HUES6 (cell line): ENCODE measurements around the gene SEPTIN8.

Experiments
- H3K27ac ChIP-seq: 2 replicates; pipeline ENCODE4 v1.7.0; 2013; ENCODE audit warnings: low read depth, mild to moderate bottlenecking, low read length, inconsistent platforms
- H3K27me3 ChIP-seq: 2 replicates; pipeline ENCODE4 v1.6.1; 2013; ENCODE audit warnings: low read length; ENCODE audit not compliant: control insufficient read depth, insufficient read depth
- H3K36me3 ChIP-seq: 2 replicates; pipeline ENCODE4 v1.6.1; 2013; ENCODE audit warnings: low read length; ENCODE audit not compliant: control insufficient read depth, insufficient read depth
- H3K4me1 ChIP-seq: 2 replicates; pipeline ENCODE4 v1.6.1; 2013; ENCODE audit warnings: low read length; ENCODE audit not compliant: control insufficient read depth, insufficient read depth
- H3K4me3 ChIP-seq: 2 replicates; pipeline ENCODE4 v1.5.1; 2013; ENCODE audit warnings: low read depth, low read length
- H3K9ac ChIP-seq: one replicate; pipeline ENCODE4 v1.6.1; 2013; ENCODE audit warnings: mild to moderate bottlenecking, low read length
- H3K9me3 ChIP-seq: 2 replicates; pipeline ENCODE4 v1.6.1; 2013; ENCODE audit warnings: low read depth, low read length; ENCODE audit not compliant: control insufficient read depth, insufficient read depth

Gene SEPTIN8

DNA sequence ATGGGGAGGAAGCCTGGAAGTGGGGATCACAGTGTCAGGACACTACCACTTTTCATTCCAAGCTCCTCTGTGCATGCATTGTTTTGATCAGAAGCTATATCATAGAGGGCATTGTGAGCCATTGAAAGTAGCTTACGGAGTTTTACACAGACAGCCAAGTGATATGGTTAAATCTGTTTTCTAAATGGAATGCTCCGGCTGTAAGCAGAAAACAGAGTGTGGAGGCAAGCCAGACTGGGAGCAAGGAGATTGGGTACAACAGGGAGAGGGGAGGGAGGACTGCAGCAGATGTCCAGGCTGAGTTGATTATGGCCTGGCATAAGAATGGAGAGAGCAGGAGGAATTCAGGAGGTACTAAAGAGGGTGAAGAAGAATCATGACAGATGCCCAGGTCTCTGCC, 20.6 kb upstream of the SEPTIN8 start:
- Histone ChIP-seq H3K36me3 (no peaks in the 10 kb centered on the region), H3K9me3 (no peaks in the 10 kb centered on the region), H3K9ac (no peak overlapping the region), H3K27ac (no peak overlapping the region), H3K27me3 (peaks cover 5% of the 10 kb centered on the region; the same call in 1 of the 2 replicates), H3K4me3 (no peak overlapping the region), H3K4me1 (peaks cover 2% of the 10 kb centered on the region; the same call in 1 of the 2 replicates)

DNA sequence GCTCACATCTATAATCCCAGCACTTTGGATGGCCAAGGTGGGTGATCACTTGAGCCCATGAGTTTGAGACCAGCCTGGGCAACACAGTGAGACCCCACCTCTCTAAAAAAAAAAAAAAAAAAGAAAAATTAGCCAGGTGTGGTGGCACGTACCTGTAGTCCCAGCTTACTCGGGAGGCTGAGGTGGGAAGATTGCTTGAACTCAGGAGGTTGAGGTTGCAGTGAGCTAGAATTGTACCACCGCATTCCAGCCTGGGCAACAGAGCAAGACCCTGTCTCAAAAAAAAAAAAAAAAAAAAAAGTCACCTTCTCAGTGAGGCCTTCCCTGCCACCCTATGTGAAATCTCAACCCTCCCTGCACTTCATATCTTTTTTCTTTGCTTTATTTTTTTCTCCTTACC, 14.0 kb upstream of the SEPTIN8 start:
- H3K9me3 ChIP-seq = 0 out of 2 replicates have a peak, but pooled peaks cover 2% of the 10 kb centered on the region
- H3K4me3 ChIP-seq = no peak overlapping the region
- no peak overlapping the region for H3K27ac ChIP-seq
- no peaks in the 10 kb centered on the region for H3K36me3 ChIP-seq
- peaks cover 3% of the 10 kb centered on the region; the same call in 1 of the 2 replicates for H3K4me1 ChIP-seq
- H3K9ac ChIP-seq = no peak overlapping the region
- peaks cover 7% of the 10 kb centered on the region; the same call in 1 of the 2 replicates for H3K27me3 ChIP-seq

DNA sequence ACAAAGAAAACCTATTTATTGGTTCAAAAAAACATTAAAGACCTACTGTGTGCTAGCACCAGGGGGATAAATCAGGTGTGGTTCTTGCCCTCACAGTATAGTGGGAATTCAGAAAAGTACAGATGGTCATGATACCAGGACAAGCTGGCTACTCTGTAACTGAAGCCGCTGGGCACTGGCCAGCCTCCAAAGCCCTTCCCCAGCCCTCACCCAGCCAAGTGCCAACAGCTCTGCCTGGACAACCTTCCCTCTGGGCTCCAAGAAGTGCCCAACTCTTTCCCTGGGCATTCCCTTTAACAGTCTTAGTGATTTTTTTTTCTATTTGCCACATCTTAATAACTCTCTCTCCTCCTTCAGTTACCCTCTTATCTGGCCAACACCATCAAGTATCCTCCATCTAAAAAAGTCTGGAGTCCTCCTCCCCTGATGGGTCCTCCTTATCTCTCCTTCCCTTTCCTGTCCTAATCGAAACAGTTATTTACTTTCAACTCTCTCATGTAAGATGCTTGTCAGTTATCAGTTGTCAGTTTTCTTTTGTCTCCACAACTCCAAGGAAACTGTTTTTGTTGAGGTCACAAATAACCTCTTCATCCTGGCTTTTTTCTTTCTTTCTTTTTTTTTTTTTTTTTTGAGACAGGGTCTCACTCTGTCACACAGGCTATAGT, 13.3 kb upstream of the SEPTIN8 start:
- no peak overlapping the region for H3K27ac ChIP-seq
- H3K27me3 ChIP-seq = peaks cover 7% of the 10 kb centered on the region; the same call in 1 of the 2 replicates
- H3K4me1 ChIP-seq = peaks cover 3% of the 10 kb centered on the region; the same call in 1 of the 2 replicates
- no peaks in the 10 kb centered on the region for H3K36me3 ChIP-seq
- H3K9me3 ChIP-seq = 0 out of 2 replicates have a peak, but pooled peaks cover 2% of the 10 kb centered on the region
- H3K4me3 ChIP-seq = no peak overlapping the region
- no peak overlapping the region for H3K9ac ChIP-seq

DNA sequence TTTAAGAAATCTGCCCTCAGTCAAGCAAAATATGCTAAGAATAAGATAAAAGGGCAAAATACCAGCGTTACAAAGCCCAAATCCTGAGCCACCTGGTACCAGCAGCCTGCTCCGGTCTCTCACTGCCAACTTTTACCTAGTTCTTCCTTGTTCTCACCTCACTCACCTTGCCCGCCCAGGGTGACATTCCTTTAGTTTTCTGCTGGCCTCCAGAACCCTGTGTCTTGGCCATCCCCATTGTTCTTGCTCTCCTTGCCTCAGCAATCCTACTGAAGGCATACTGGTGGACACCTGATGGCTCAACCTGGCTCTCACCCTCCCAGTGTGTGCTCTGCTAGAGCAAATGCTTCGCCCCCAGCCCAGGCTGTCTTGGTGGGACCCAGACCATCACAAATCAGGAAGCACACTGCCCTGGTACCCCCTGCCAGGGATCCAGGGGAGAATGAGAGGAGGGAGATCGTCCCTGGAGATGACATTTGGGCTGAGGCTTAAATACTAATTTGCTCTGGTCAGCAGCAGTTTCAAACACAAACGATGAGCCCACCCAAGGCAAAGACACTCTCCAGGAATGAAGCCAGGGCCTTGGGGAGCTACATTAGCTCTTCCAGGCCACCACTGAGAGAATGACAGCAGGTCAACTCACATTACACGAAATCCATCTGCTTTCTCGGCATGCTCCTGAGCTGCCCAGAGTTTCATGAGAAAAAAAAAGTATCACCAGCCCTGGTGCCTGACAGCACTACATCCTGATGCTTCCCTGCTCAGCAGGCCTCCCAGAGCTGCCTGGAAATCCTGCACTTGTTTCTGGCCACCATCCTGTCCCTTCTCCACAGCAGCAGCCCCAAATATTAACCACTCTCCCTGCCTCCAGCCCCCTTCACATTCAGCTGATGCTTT, 12.2 kb upstream of the SEPTIN8 start:
- no peaks in the 10 kb centered on the region for H3K36me3 ChIP-seq
- no peak overlapping the region for H3K9ac ChIP-seq
- no peak overlapping the region for H3K4me3 ChIP-seq
- peaks cover 7% of the 10 kb centered on the region; the same call in 1 of the 2 replicates for H3K27me3 ChIP-seq
- peaks cover 3% of the 10 kb centered on the region; the same call in 1 of the 2 replicates for H3K4me1 ChIP-seq
- H3K9me3 ChIP-seq = 0 out of 2 replicates have a peak, but pooled peaks cover 2% of the 10 kb centered on the region
- no peak overlapping the region for H3K27ac ChIP-seq

DNA sequence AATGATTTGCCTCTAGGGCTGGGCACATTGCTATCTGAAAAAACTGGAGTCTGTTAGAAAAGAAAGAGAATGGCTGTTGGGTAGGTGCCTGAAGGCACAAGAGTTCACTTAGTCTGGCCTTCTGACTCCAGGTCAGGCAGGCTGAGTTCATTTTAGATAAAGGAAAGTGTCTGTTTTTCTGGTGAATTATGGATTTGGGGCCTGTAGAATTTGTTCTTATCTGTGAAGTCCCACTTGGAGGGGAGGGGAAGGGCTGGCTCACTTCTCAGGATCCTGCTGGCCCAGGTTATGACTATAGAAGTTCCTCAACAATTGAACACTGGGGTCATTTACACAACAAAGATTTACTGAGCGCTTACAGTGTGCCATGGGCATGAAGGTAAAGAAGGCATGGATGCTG, 11.5 kb upstream of the SEPTIN8 start:
- no peak overlapping the region for H3K27ac ChIP-seq
- peaks cover 3% of the 10 kb centered on the region; the same call in 1 of the 2 replicates for H3K4me1 ChIP-seq
- H3K36me3 ChIP-seq = no peaks in the 10 kb centered on the region
- H3K9me3 ChIP-seq = 0 out of 2 replicates have a peak, but pooled peaks cover 2% of the 10 kb centered on the region
- H3K27me3 ChIP-seq = peaks cover 7% of the 10 kb centered on the region; the same call in 1 of the 2 replicates
- H3K4me3 ChIP-seq = no peak overlapping the region
- no peak overlapping the region for H3K9ac ChIP-seq

DNA sequence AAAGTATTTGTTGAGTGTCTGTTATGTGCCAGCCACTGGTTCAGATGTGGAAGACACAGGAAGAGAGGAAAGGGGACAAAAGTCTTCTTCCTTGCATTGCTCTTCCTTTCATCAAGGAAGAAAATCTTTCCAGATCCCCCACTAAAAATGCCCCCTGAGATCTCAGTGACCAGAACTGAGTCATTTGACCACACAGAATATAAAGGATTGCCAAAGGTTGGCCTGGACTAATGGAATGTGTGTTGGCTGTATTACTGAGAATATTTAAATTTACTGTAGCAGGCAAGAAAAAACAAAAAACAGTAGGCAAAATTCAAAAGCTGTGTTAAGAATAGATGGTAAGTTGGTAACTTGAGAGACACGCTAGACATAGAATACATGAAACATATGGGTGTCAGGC, 10.0 kb upstream of the SEPTIN8 start:
- Histone ChIP-seq H3K27ac (no peak overlapping the region), H3K4me1 (peaks cover 5% of the 10 kb centered on the region; the same call in 1 of the 2 replicates), H3K9ac (no peak overlapping the region), H3K36me3 (no peaks in the 10 kb centered on the region), H3K27me3 (0 out of 2 replicates have a peak, but pooled peaks cover 3% of the 10 kb centered on the region), H3K9me3 (0 out of 2 replicates have a peak, but pooled peaks cover 2% of the 10 kb centered on the region), H3K4me3 (no peak overlapping the region)

DNA sequence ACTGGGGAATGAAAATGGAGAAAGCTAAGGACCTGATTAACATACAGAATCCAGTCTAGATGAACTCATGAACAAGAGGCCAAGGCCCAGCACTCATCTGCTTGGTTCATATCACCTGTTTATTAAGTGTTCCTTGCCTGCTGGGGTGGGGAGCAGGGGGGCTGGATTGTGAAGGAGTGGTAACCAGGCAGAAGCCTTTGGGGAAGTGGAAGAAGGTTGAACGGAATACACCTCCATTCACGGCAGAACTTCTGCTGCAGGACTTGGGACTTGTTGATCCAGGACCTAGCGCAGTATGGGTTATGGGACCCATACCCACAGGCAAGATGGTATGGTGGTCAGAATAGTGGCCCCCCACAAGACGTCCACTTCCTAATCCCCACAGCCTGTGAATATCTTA, 8.8 kb upstream of the SEPTIN8 start:
- Histone ChIP-seq H3K4me3 (no peak overlapping the region), H3K27ac (no peak overlapping the region), H3K9me3 (0 out of 2 replicates have a peak, but pooled peaks cover 2% of the 10 kb centered on the region), H3K36me3 (no peaks in the 10 kb centered on the region), H3K4me1 (peaks cover 8% of the 10 kb centered on the region; the same call in 1 of the 2 replicates), H3K27me3 (0 out of 2 replicates have a peak, but pooled peaks cover 7% of the 10 kb centered on the region), H3K9ac (no peak overlapping the region)

DNA sequence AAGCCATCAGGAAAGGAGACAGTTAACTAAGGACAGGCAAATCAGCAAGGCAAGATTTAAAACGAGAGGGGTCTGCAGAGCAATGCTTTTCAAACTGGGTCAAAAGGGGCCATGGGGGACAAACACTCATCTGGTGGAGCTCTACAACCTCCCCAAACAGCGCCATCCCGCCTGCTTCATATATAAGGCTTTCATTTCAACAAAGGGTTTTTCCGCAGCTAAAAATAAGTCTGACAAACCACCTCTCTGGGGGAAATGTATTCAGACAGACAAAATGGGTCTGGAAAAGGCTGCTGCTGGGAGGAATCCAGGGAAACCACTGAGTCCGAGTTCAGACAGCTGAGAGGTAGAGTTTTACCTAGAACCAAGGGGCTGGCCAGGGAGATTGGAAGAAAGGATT, 8.3 kb upstream of the SEPTIN8 start:
- no peak overlapping the region for H3K27ac ChIP-seq
- no peak overlapping the region for H3K4me3 ChIP-seq
- H3K36me3 ChIP-seq = no peaks in the 10 kb centered on the region
- H3K4me1 ChIP-seq = peaks cover 8% of the 10 kb centered on the region; the same call in 1 of the 2 replicates
- H3K27me3 ChIP-seq = 0 out of 2 replicates have a peak, but pooled peaks cover 10% of the 10 kb centered on the region
- H3K9me3 ChIP-seq = 0 out of 2 replicates have a peak, but pooled peaks cover 2% of the 10 kb centered on the region
- H3K9ac ChIP-seq = no peak overlapping the region

DNA sequence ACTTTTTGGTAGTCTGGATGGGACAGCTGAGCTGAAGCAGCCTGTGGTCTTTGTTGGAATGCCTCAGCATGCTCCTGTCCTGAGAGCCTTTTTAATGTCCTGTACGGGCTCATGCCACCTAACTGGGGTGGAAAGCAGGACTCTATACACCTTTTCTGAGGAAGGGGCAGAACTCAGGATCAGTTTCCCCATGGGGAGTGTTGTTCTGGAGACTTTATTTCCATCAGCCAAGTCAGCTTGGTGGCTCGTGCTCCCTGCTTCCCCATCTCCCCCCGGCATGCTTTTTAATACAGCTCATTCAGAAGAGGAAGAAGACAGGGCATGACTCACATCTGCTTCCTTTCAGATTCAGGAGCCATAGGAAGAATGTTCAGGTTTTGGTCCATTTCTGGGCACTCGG, 5.1 kb upstream of the SEPTIN8 start:
- Histone ChIP-seq H3K9ac (no peak overlapping the region), H3K27ac (no peak overlapping the region)

DNA sequence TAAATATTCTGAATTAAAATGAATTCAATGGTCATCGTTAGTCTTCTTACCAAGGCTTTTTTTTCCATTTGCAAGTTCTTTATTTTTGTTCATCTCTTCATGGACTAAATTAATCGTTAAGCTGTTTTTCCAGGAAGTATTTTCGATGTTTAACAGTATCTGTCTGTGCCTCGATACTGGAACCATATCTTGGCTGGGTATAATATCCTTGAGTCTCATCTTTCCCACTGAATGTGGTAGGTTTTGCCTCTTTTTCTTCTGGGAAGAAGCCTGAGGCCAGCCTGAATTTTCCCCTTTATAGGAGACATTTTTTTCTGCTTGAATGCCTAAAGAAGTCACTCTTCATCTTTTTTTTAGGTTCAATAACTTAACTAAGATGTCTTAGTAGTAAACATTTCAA, 4.0 kb upstream of the SEPTIN8 start:
- Histone ChIP-seq H3K9me3 (no peaks in the 10 kb centered on the region), H3K27me3 (peaks cover 42% of the 10 kb centered on the region), H3K4me3 (no peak overlapping the region), H3K4me1 (peaks cover 7% of the 10 kb centered on the region), H3K27ac (no peak overlapping the region), H3K9ac (no peak overlapping the region), H3K36me3 (no peaks in the 10 kb centered on the region)

More for the DNA sequence above, 5.1 kb upstream of the SEPTIN8 start:
- Histone ChIP-seq H3K4me1 (peaks cover 5% of the 10 kb centered on the region; the same call in 1 of the 2 replicates), H3K9me3 (0 out of 2 replicates have a peak, but pooled peaks cover 2% of the 10 kb centered on the region), H3K36me3 (no peaks in the 10 kb centered on the region), H3K4me3 (no peak overlapping the region), H3K27me3 (peaks cover 36% of the 10 kb centered on the region)
